OCI-LY3 (cell line): ENCODE results near the gene GON7.

Experiments
- H2AFZ ChIP-seq: fragments of 200-600, 300-600 bp; shearing (Covaris generic); 2 replicates; pipeline ENCODE4 v1.6.0; 2014; ENCODE audit warnings: antibody characterized with exemption, low read depth, low read length
- H3K27ac ChIP-seq: fragments of 200-600, 300-600 bp; sonication (generic); 2 replicates; pipeline ENCODE4 v1.5.1; 2014; ENCODE audit warnings: mild to moderate bottlenecking, low read length, moderate library complexity, mixed read lengths
- H3K27me3 ChIP-seq: fragments of 200-600, 300-600 bp; sonication (generic); 2 replicates; pipeline ENCODE4 v1.6.1; 2014; ENCODE audit warnings: low read depth, low read length, mixed read lengths
- H3K36me3 ChIP-seq: fragments of 200-600, 300-600 bp; sonication (generic); replicated peaks from 2 replicates; pipeline ENCODE3; 2014; ENCODE audit warnings: low read depth, low read length, mixed read lengths
- H3K4me1 ChIP-seq: fragments of 300-600, 200-600 bp; sonication (generic); 2 replicates; pipeline ENCODE4 v1.6.1; 2014; ENCODE audit warnings: low read length, mixed read lengths
- H3K4me2 ChIP-seq: fragments of 200-600, 300-600 bp; sonication (generic); 2 replicates; pipeline ENCODE4 v1.6.1; 2014; ENCODE audit warnings: low read length, mixed read lengths
- H3K4me3 ChIP-seq: fragments of 300-600, 200-600 bp; sonication (generic); 2 replicates; pipeline ENCODE4 v1.5.1; 2014; ENCODE audit warnings: antibody characterized with exemption, mild to moderate bottlenecking, low read length, moderate library complexity
- H3K79me2 ChIP-seq: fragments of 300-600, 200-600 bp; shearing (Covaris generic); 2 replicates; pipeline ENCODE4 v1.6.1; 2014; ENCODE audit warnings: mild to moderate bottlenecking, low read length, mixed read lengths
- H3K9ac ChIP-seq: fragments of 300-600, 200-600 bp; shearing (Covaris generic); 2 replicates; pipeline ENCODE4 v1.6.0; 2014; ENCODE audit warnings: mild to moderate bottlenecking, low read length, moderate library complexity
- H3K9me3 ChIP-seq: fragments of 200-600, 300-600 bp; shearing (Covaris generic); 2 replicates; pipeline ENCODE4 v1.6.1; 2014; ENCODE audit warnings: low read length, mixed read lengths; ENCODE audit not compliant: insufficient read depth
- H4K20me1 ChIP-seq: fragments of 200-600, 300-600 bp; sonication (generic); 2 replicates; pipeline ENCODE4 v1.6.1; 2016; ENCODE audit warnings: low read length, mixed read lengths; ENCODE audit not compliant: insufficient read depth
- CTCF ChIP-seq: fragments of 200-600, 300-600 bp; sonication (generic); IDR thresholded peaks from 2 replicates; pipeline ENCODE4 v1.5.1; 2014; ENCODE audit warnings: antibody characterized with exemption, low read length, low read depth
- EZH2phosphoT487 ChIP-seq: fragments of 200-600 bp; shearing (Covaris generic); IDR thresholded peaks from 2 replicates; pipeline ENCODE4 v1.6.1; 2018; ENCODE audit warnings: antibody characterized with exemption, mixed run types, low read depth

Gene GON7

GRCh38 chr14:93206793-93207467 is at the start of gene GON7, which contains the start of gene UBR7:
Gene GON7 (minus strand): TSS chr14:93207065. CDS start chr14:93207037, 28 bp downstream.
Gene UBR7 (plus strand): TSS chr14:93207256. CDS start chr14:93207292, 36 bp downstream.
- H3K27ac ChIP-seq: peak within 1 kb of the TSS; percentile 57
- H3K36me3 ChIP-seq: peaks cover 12% of the 10 kb centered on the region
- no peaks in the 10 kb centered on the region for H4K20me1 ChIP-seq
- H3K4me3 ChIP-seq: peak within 1 kb of the TSS; percentile 90
- peaks cover 33% of the 10 kb centered on the region for H3K4me1 ChIP-seq
- TF ChIP-seq CTCF (no peak; the same call in 1 of the 2 replicates), EZH2phosphoT487 (no peak)
- H2AFZ ChIP-seq: peak within 1 kb of the TSS; percentile 75; the same call in 1 of the 2 replicates
- H3K79me2 ChIP-seq: peaks cover 64% of the 10 kb centered on the region
- H3K9me3 ChIP-seq: no peaks in the 10 kb centered on the region
- H3K9ac ChIP-seq: peak within 1 kb of the TSS; percentile 77
- no peaks in the 10 kb centered on the region for H3K27me3 ChIP-seq
- peak within 1 kb of the TSS; percentile 77 for H3K4me2 ChIP-seq

- no peaks in the 10 kb centered on the region for H3K27me3 ChIP-seq
- H3K36me3 ChIP-seq: peaks cover 17% of the 10 kb centered on the region
- H3K9ac ChIP-seq: no peak overlapping the region
- no peak overlapping the region for H3K4me3 ChIP-seq
- no peaks in the 10 kb centered on the region for H4K20me1 ChIP-seq
- no peak overlapping the region for H2AFZ ChIP-seq
- H3K4me2 ChIP-seq: no peak overlapping the region
- H3K9me3 ChIP-seq: no peaks in the 10 kb centered on the region
- no peaks in the 10 kb centered on the region for H3K79me2 ChIP-seq
- peaks cover 11% of the 10 kb centered on the region for H3K4me1 ChIP-seq
- TF ChIP-seq EZH2phosphoT487: no peak
- H3K27ac ChIP-seq: no peak overlapping the region
Observed at GRCh38 chr14:93249128-93249831, 42.4 kb upstream of the GON7 start.

DNA sequence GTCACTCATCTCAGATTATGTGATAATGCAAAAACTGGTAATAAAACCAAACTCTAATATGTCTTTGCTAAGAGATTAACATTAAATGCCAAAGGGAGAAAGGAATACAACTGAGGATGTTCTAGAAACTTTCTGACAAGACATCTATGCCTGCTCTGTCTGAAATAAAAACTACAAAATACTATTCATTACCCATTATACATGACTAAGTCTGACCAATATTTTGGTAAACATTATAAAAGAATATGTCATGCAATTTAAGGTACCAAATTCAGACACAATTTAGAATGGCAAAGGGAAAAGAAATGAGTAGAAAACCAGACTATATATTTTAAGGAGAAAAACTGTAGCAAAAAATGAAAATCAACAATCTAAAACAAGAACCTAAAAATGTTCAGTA is 39.7 kb upstream of the GON7 start:
- no peak overlapping the region for H3K9ac ChIP-seq

GRCh38 chr14:93245764-93246420 is 39.0 kb upstream of the GON7 start:
- Histone ChIP-seq H3K36me3 (peaks cover 20% of the 10 kb centered on the region), H2AFZ (no peak overlapping the region), H3K4me3 (no peak overlapping the region), H4K20me1 (no peaks in the 10 kb centered on the region), H3K27me3 (no peaks in the 10 kb centered on the region), H3K9me3 (no peaks in the 10 kb centered on the region), H3K4me1 (peaks cover 11% of the 10 kb centered on the region), H3K79me2 (no peaks in the 10 kb centered on the region), H3K27ac (no peak overlapping the region), H3K9ac (no peak overlapping the region), H3K4me2 (no peak overlapping the region)
- TF ChIP-seq CTCF: no peak
- no peak for TF ChIP-seq EZH2phosphoT487

More for the DNA sequence above, 39.7 kb upstream of the GON7 start:
- H3K4me3 ChIP-seq: no peak overlapping the region
- TF ChIP-seq EZH2phosphoT487 (no peak), CTCF (no peak)
- H3K36me3 ChIP-seq: peaks cover 20% of the 10 kb centered on the region
- no peaks in the 10 kb centered on the region for H3K27me3 ChIP-seq
- H3K4me1 ChIP-seq: peaks cover 11% of the 10 kb centered on the region
- H3K9me3 ChIP-seq: no peaks in the 10 kb centered on the region
- H2AFZ ChIP-seq: no peak overlapping the region
- no peak overlapping the region for H3K27ac ChIP-seq
- H3K79me2 ChIP-seq: no peaks in the 10 kb centered on the region
- no peaks in the 10 kb centered on the region for H4K20me1 ChIP-seq
- no peak overlapping the region for H3K4me2 ChIP-seq
